ENCODE data around the gene PYGB. TPM values are rescaled to one million over a fixed set of nuclear protein-coding genes. Genes with fewer than 3 reads are reported as not detected.
"Not testable (repeated sequence)": the region's sequence is repeated elsewhere in the genome, so short reads cannot be mapped to it uniquely, and the experiment has no call there.

PYGB gene
- total and polyA plus RNA-seq, 4 experiments from 2014 or later: 28.3 to 35.6 (median 34.2) TPM

DNA sequence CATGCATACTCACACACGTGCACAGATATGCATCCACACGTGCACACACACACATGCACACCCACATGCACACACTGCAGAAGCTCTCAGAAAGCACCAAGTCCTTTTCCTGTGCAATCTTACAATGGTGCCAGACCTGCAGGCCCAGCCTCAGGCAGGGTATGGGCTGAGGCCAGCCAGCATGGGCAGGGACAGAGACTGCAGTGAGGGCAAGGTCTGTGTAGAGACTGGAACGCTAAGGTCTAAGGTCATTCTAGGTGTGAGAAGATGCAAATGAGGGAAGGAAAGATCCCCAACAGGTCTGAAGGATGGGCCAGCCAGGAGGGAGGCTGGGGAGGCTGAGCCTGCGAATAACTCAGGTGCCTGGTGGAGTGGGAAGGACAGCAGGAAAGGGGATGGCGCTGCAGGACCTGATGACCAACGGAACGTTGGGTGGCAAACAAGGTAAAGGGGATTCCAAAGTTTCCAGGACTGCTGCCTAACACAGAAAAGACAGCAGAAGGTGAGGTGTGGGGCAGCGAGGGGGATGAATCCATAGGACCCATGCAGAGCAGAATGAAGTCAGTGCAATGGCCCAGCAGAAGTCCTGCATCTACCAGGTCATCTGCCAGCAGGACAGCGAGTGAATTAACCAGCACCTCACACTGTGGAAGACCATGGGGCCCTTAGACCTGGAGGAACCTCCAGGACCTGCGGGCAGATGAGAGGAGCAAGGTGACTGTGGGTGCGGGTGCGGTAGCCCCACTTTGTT lies 75.8 kb downstream of the PYGB start:
- ChIA-PET POLR2A (ENCODE audit: partially characterized antibody) (no interaction called here), CTCF (ENCODE audit: partially characterized antibody) (no interaction called here)
- peaks cover 5 to 15% (median 8%) of the 10 kb centered on the region in 4 donors for H3K4me1 Mint-ChIP-seq
- no peaks in the 10 kb centered on the region for H3K27me3 Mint-ChIP-seq
- no peak overlapping the region for H3K4me3 Mint-ChIP-seq
- H3K9me3 Mint-ChIP-seq: no peaks in the 10 kb centered on the region
- Histone ChIP-seq H3K27ac (ENCODE audit: low read depth, low read length) (no peak overlapping the region), H3K36me3 (ENCODE audit: insufficient read depth, low read length) (peaks cover 4% of the 10 kb centered on the region), H3K4me1 (ENCODE audit: insufficient read depth, low read length) (no peaks in the 10 kb centered on the region), H3K27me3 (ENCODE audit: insufficient read depth, low read length) (no peaks in the 10 kb centered on the region), H3K9me3 (ENCODE audit: control insufficient read depth in 1 of 2, low read length in 2 of 2) (no peaks in the 10 kb centered on the region), H3K4me3 (ENCODE audit: low read length in 2 of 2) (no peak overlapping the region)
- intact Hi-C loops (cut with micrococcal nuclease): no loop called here
- H3K36me3 Mint-ChIP-seq: peaks cover 13 to 17% of the 10 kb centered on the region in 2 donors
- peak overlapping the region in 2 of 7 donors; percentile 17 to 67 for H3K27ac Mint-ChIP-seq
- no peak for DNase-seq

- intact Hi-C loops (cut with micrococcal nuclease): no loop called here
- POLR2A ChIA-PET (ENCODE audit: partially characterized antibody): no interaction called here
- no peaks in the 10 kb centered on the region for H3K9me3 Mint-ChIP-seq
- H3K4me3 Mint-ChIP-seq: no peak overlapping the region
- no peaks in the 10 kb centered on the region for H3K27me3 Mint-ChIP-seq
- H3K4me3 ChIP-seq (ENCODE audit: low read length in 2 of 2): no peak overlapping the region
- peaks cover 8 to 18% (median 10%) of the 10 kb centered on the region in 4 donors for H3K4me1 Mint-ChIP-seq
- H3K27me3 ChIP-seq (ENCODE audit: insufficient read depth, low read length): no peaks in the 10 kb centered on the region
- no peaks in the 10 kb centered on the region for H3K9me3 ChIP-seq (ENCODE audit: control insufficient read depth in 1 of 2, low read length in 2 of 2)
- H3K27ac ChIP-seq (ENCODE audit: low read depth, low read length): no peak overlapping the region
- CTCF ChIA-PET (ENCODE audit: partially characterized antibody): no interaction called here
- no peak for DNase-seq
- H3K27ac Mint-ChIP-seq: peak overlapping the region in 2 of 7 donors; percentile 15 to 37
- no peaks in the 10 kb centered on the region for H3K4me1 ChIP-seq (ENCODE audit: insufficient read depth, low read length)
- peaks cover 16 to 17% of the 10 kb centered on the region in 2 donors for H3K36me3 Mint-ChIP-seq
- peaks cover 4% of the 10 kb centered on the region for H3K36me3 ChIP-seq (ENCODE audit: insufficient read depth, low read length)
Measured at GRCh38 chr20:25324412-25324811, 76.5 kb downstream of the PYGB start.

- H3K4me1 ChIP-seq (ENCODE audit: insufficient read depth, low read length): no peaks in the 10 kb centered on the region
- peaks cover 13 to 24% (median 15%) of the 10 kb centered on the region in 4 donors for H3K4me1 Mint-ChIP-seq
- ChIA-PET CTCF (ENCODE audit: partially characterized antibody) (no interaction called here), POLR2A (ENCODE audit: partially characterized antibody) (no interaction called here)
- no peak overlapping the region for H3K27ac ChIP-seq (ENCODE audit: low read depth, low read length)
- DNase-seq: no peak
- H3K9me3 Mint-ChIP-seq: peaks cover 0 to 2% (median 0%) of the 10 kb centered on the region in 8 donors
- H3K27me3 Mint-ChIP-seq: no peaks in the 10 kb centered on the region
- H3K27ac Mint-ChIP-seq: peak overlapping the region in 3 of 7 donors; percentile 38 to 80 (median 78)
- H3K27me3 ChIP-seq (ENCODE audit: insufficient read depth, low read length): no peaks in the 10 kb centered on the region
- H3K4me3 ChIP-seq (ENCODE audit: low read length in 2 of 2): no peak overlapping the region
- no peak overlapping the region for H3K4me3 Mint-ChIP-seq
- H3K36me3 Mint-ChIP-seq: peaks cover 16 to 21% of the 10 kb centered on the region in 2 donors
- no peaks in the 10 kb centered on the region for H3K9me3 ChIP-seq (ENCODE audit: control insufficient read depth in 1 of 2, low read length in 2 of 2)
- intact Hi-C loops (cut with micrococcal nuclease): no loop called here
- H3K36me3 ChIP-seq (ENCODE audit: insufficient read depth, low read length): peaks cover 4% of the 10 kb centered on the region
Measured at GRCh38 chr20:25325073-25325472, 77.2 kb downstream of the PYGB start.

DNA sequence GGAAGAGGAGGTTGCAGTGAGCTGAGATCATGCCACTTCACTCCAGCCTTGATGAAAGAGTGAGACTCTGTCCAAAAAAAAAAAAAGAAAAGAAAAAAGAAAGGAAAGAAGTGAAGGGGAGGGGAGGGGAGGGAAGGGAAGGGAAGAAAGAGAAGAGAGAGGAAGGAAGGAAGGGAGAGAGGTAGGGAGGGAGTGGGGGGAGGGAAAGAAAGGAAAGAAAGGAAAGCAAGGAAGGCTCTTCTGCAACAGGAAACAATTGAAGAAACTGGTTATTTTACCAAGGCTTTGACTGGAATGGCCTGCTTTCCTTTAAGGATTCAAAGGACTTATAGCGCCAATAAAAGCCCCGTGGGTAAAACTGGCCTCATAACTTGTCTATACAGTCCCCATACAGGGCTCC lies 78.1 kb downstream of the PYGB start:
- Mint-ChIP-seq H3K4me1 (peaks cover 16 to 34% (median 18%) of the 10 kb centered on the region in 4 donors), H3K36me3 (peaks cover 14 to 21% of the 10 kb centered on the region in 2 donors), H3K4me3 (no peak overlapping the region), H3K27ac (no peak overlapping the region), H3K9me3 (peaks cover 0 to 3% (median 0%) of the 10 kb centered on the region in 8 donors), H3K27me3 (no peaks in the 10 kb centered on the region)
- CTCF ChIA-PET (ENCODE audit: partially characterized antibody): no interaction called here
- DNase-seq: no peak
- H3K36me3 ChIP-seq (ENCODE audit: insufficient read depth, low read length): peaks cover 4% of the 10 kb centered on the region
- H3K4me3 ChIP-seq (ENCODE audit: low read length in 2 of 2): no peak overlapping the region
- POLR2A ChIA-PET (ENCODE audit: partially characterized antibody): no interaction called here
- intact Hi-C loops (cut with micrococcal nuclease): no loop called here
- H3K27me3 ChIP-seq (ENCODE audit: insufficient read depth, low read length): no peaks in the 10 kb centered on the region
- H3K27ac ChIP-seq (ENCODE audit: low read depth, low read length): no peak overlapping the region
- no peaks in the 10 kb centered on the region for H3K9me3 ChIP-seq (ENCODE audit: control insufficient read depth in 1 of 2, low read length in 2 of 2)
- H3K4me1 ChIP-seq (ENCODE audit: insufficient read depth, low read length): no peaks in the 10 kb centered on the region

GRCh38 chr20:25327521-25328235 lies 79.8 kb downstream of the PYGB start:
- Histone ChIP-seq H3K27me3 (ENCODE audit: insufficient read depth, low read length) (no peaks in the 10 kb centered on the region), H3K4me3 (ENCODE audit: low read length in 2 of 2) (no peak overlapping the region), H3K9me3 (ENCODE audit: control insufficient read depth in 1 of 2, low read length in 2 of 2) (no peaks in the 10 kb centered on the region), H3K4me1 (ENCODE audit: insufficient read depth, low read length) (no peaks in the 10 kb centered on the region), H3K27ac (ENCODE audit: low read depth, low read length) (no peak overlapping the region), H3K36me3 (ENCODE audit: insufficient read depth, low read length) (no peaks in the 10 kb centered on the region)
- Mint-ChIP-seq H3K9me3 (peaks cover 0 to 4% (median 0%) of the 10 kb centered on the region in 8 donors), H3K36me3 (peaks cover 8 to 23% of the 10 kb centered on the region in 2 donors), H3K4me3 (peak overlapping the region in 1 of 8 donors; percentile 7), H3K4me1 (peaks cover 16 to 37% (median 21%) of the 10 kb centered on the region in 4 donors), H3K27ac (peak overlapping the region in 5 of 7 donors; percentile 4 to 88 (median 63)), H3K27me3 (no peaks in the 10 kb centered on the region)
- ChIA-PET POLR2A (ENCODE audit: partially characterized antibody) (no interaction called here), CTCF (ENCODE audit: partially characterized antibody) (interaction anchor here (1.2 kb wide), 1 partner anchor 16 kb away, joined by 3 read pairs; no protein-coding TSS in a partner anchor)
- no peak for DNase-seq
- intact Hi-C loops (cut with micrococcal nuclease): no loop called here

GRCh38 chr20:25328954-25329498 lies 81.1 kb downstream of the PYGB start:
- Mint-ChIP-seq H3K4me3 (peak overlapping the region in 1 of 8 donors; percentile 29), H3K27me3 (no peaks in the 10 kb centered on the region), H3K4me1 (peaks cover 16 to 37% (median 18%) of the 10 kb centered on the region in 4 donors), H3K36me3 (peaks cover 7 to 18% of the 10 kb centered on the region in 2 donors), H3K9me3 (peaks cover 0 to 6% (median 2%) of the 10 kb centered on the region in 8 donors), H3K27ac (peak overlapping the region in 1 of 7 donors; percentile 30)
- Histone ChIP-seq H3K27me3 (ENCODE audit: insufficient read depth, low read length) (no peaks in the 10 kb centered on the region), H3K27ac (ENCODE audit: low read depth, low read length) (no peak overlapping the region), H3K4me1 (ENCODE audit: insufficient read depth, low read length) (no peaks in the 10 kb centered on the region), H3K36me3 (ENCODE audit: insufficient read depth, low read length) (no peaks in the 10 kb centered on the region), H3K4me3 (ENCODE audit: low read length in 2 of 2) (no peak overlapping the region), H3K9me3 (ENCODE audit: control insufficient read depth in 1 of 2, low read length in 2 of 2) (no peaks in the 10 kb centered on the region)
- ChIA-PET POLR2A (ENCODE audit: partially characterized antibody) (no interaction called here), CTCF (ENCODE audit: partially characterized antibody) (no interaction called here)
- intact Hi-C loops (cut with micrococcal nuclease): no loop called here
- DNase-seq: no peak

- H3K27me3 Mint-ChIP-seq; intact Hi-C loops (cut with micrococcal nuclease); DNase-seq; H3K27ac ChIP-seq (ENCODE audit: low read depth, low read length); H3K4me3 ChIP-seq (ENCODE audit: low read length in 2 of 2); H3K4me3 Mint-ChIP-seq; POLR2A ChIA-PET (ENCODE audit: partially characterized antibody); H3K9me3 Mint-ChIP-seq; H3K4me1 ChIP-seq (ENCODE audit: insufficient read depth, low read length); H3K36me3 ChIP-seq (ENCODE audit: insufficient read depth, low read length); CTCF ChIA-PET (ENCODE audit: partially characterized antibody); H3K27ac Mint-ChIP-seq; H3K27me3 ChIP-seq (ENCODE audit: insufficient read depth, low read length); H3K9me3 ChIP-seq (ENCODE audit: control insufficient read depth in 1 of 2, low read length in 2 of 2): not testable (repeated sequence)
- Mint-ChIP-seq H3K4me1 (peaks cover 5 to 29% (median 8%) of the 10 kb centered on the region in 4 donors), H3K36me3 (peaks cover 28 to 33% of the 10 kb centered on the region in 2 donors)
Measured at GRCh38 chr20:25334972-25335371, 87.1 kb downstream of the PYGB start.

All from CD4-positive, alpha-beta memory T cell (primary cell).